Right lobe of liver (tissue), 6 donors: Measurements from ENCODE around the gene TROAP. TPM values are rescaled to one million over a fixed set of nuclear protein-coding genes. Genes with fewer than 3 reads are reported as not detected.
"Not testable (repeated sequence)": the region's sequence is repeated elsewhere in the genome, so short reads cannot be mapped to it uniquely, and the experiment has no call there.

Experiments used
- ATAC-seq, 4 donors: fragments of 200-7000 bp; cut with Tn5 transposase; one replicate each; pipeline ENCODE4 v1.9.1; 2020; ENCODE audit warnings: mild to moderate bottlenecking in 4 of 4, moderate library complexity in 4 of 4
- DNase-seq, 3 donors: peaks; one replicate each; pipeline ENCODE4 v3.0.0-alpha.2; 2020
- H3K27ac ChIP-seq, 3 donors: fragments of 200-600 bp; one replicate each; pipeline ENCODE4 v1.8.0; 2022
- H3K27me3 ChIP-seq, 2 donors: fragments of 200-600 bp; one replicate each; pipeline ENCODE4 v1.8.0; 2022
- H3K36me3 ChIP-seq, 4 donors: fragments of 200-600 bp; sonication (generic) in 1 of 4; one replicate each; pipeline versions ENCODE4 v1.5.1 to v1.8.0; 2017 to 2022; ENCODE audit warnings: control low read depth in 1 of 4
- H3K4me1 ChIP-seq, 4 donors: fragments of 200-600 bp; sonication (generic) in 1 of 4; one replicate each; pipeline versions ENCODE4 v1.5.1 to v1.8.0; 2017 to 2022; ENCODE audit warnings: control low read depth in 1 of 4
- H3K4me3 ChIP-seq, 3 donors: fragments of 200-600 bp; one replicate each; pipeline ENCODE4 v1.8.0; 2022
- H3K9me3 ChIP-seq, 4 donors: fragments of 200-600 bp; sonication (generic) in 1 of 4; one replicate each; pipeline versions ENCODE4 v1.5.1 to v1.8.0; 2017 to 2022; ENCODE audit warnings: control low read depth in 1 of 4
- CTCF ChIP-seq, 4 donors: fragments of 200-600 bp in 3 of 4; fragments of 450-650 bp in 1 of 4; IDR thresholded peaks; one replicate each; pipeline versions ENCODE4 v1.5.1 to v1.8.0; 2016 to 2022; ENCODE audit warnings: antibody characterized with exemption in 4 of 4, mild to moderate bottlenecking in 2 of 4
- POLR2A ChIP-seq: fragments of 450-650 bp; IDR thresholded peaks from one replicate; pipeline ENCODE4 v1.6.1; 2017; ENCODE audit warnings: antibody characterized with exemption, mild to moderate bottlenecking
- WGBS: methylation state at CpG from one replicate; pipeline ENCODE4 v1.1.6; 2018; ENCODE audit warnings: low coverage, low lambda C conversion rate; ENCODE audit not compliant: insufficient coverage; ENCODE audit errors: missing lambda C conversion rate; 5-methylcytosine and 5-hydroxymethylcytosine counted together
- intact Hi-C, 2 donors: fragments of 100-400 bp; cut with DNase I; formaldehyde crosslinking; loops; one replicate each; pipeline versions ENCODE4 v1.11.2 to v1.14.1; 2022
- total RNA-seq, 6 experiments: library from RNA; depleted of rRNA in 2 of 6; stranded (reverse); fragments of >200 nt in 2 of 6; fragmentation: NEBNext Ultra II Directional in 3 of 6; extraction: Animal tissue kit (Norgen Biotek cat#: 25700) in 3 of 6; gene quantifications; one replicate each; pipeline versions ENCODE4 v1.1.0 to v1.2.4, GENCODE V29; 2016 to 2023
- donor health status: DM: no; HTN: yes; CAD: no.
- donor health status: DM: no; HTN: no; CAD: no.
- donor health status: DM: no; HTN: no; CAD: no.
- donor health status: DM: no; HTN: yes; CAD: no.
- donor health status: DM: no; HTN: yes; CAD: no.

Gene TROAP
- total RNA-seq, 6 experiments from 2014 or later: 0.24 to 2.6 (median 0.93) TPM

GRCh38 chr12:49370539-49370938 is 47.5 kb downstream of the TROAP start:
- intact Hi-C loops: no loop called here
- no peak for TF ChIP-seq POLR2A
- TF ChIP-seq CTCF (IDR thresholded peaks at IDR 0.05): no peak
- Histone ChIP-seq H3K36me3 (no peaks in the 10 kb centered on the region), H3K27ac (no peak overlapping the region), H3K27me3 (no peaks in the 10 kb centered on the region), H3K4me1 (peaks cover 0 to 7% (median 0%) of the 10 kb centered on the region in 4 donors), H3K4me3 (no peak overlapping the region), H3K9me3 (no peaks in the 10 kb centered on the region)
- ATAC-seq (no peak), DNase-seq (no peak)
- WGBS: 94% methylated on average over 6 of the region's 6 CpGs

GRCh38 chr12:49375406-49375805 is 52.4 kb downstream of the TROAP start:
- Histone ChIP-seq H3K4me3 (no peak overlapping the region), H3K27ac (no peak overlapping the region), H3K27me3 (no peaks in the 10 kb centered on the region), H3K9me3 (no peaks in the 10 kb centered on the region), H3K36me3 (no peaks in the 10 kb centered on the region), H3K4me1 (no peaks in the 10 kb centered on the region)
- no peak for TF ChIP-seq POLR2A
- no peak for TF ChIP-seq CTCF (IDR thresholded peaks at IDR 0.05)
- intact Hi-C loops: no loop called here
- no peak for ATAC-seq
- WGBS: 86% methylated on average over 1 of the region's 1 CpG
- DNase-seq: no peak

GRCh38 chr12:49377386-49377785 is 54.3 kb downstream of the TROAP start:
- intact Hi-C loops: no loop called here

GRCh38 chr12:49380184-49380583 is 57.1 kb downstream of the TROAP start:
- H3K27me3 ChIP-seq, H3K4me1 ChIP-seq, H3K4me3 ChIP-seq, ATAC-seq, H3K27ac ChIP-seq, intact Hi-C loops, DNase-seq, H3K36me3 ChIP-seq, H3K9me3 ChIP-seq: not testable (repeated sequence)
- WGBS: 88% methylated on average over 6 of the region's 9 CpGs

More at GRCh38 chr12:49377386-49377785, 54.3 kb downstream of the TROAP start:
- TF ChIP-seq CTCF (IDR thresholded peaks at IDR 0.05) (no peak), POLR2A (no peak)
- no peaks in the 10 kb centered on the region for H3K27me3 ChIP-seq
- no peak overlapping the region for H3K27ac ChIP-seq
- DNase-seq (no peak), ATAC-seq (no peak)
- no peak overlapping the region for H3K4me3 ChIP-seq
- no peaks in the 10 kb centered on the region for H3K36me3 ChIP-seq
- 34% methylated on average over 2 of the region's 2 CpGs for WGBS
- no peaks in the 10 kb centered on the region for H3K9me3 ChIP-seq
- H3K4me1 ChIP-seq: no peaks in the 10 kb centered on the region

Other genes with a start within 250 kb of the TROAP start
- under 1 TPM in 3 of 6 experiments, not detected in 3; 0.04 to 0.13 (median 0.07) TPM for gene DHH, start 228.5 kb upstream of the TROAP start, total RNA-seq
- 10 to 100 TPM; 12.2 to 34.5 (median 16.3) TPM for gene LMBR1L, start 212.4 kb upstream of the TROAP start, total RNA-seq
- gene TUBA1B, start 191.9 kb upstream of the TROAP start, total RNA-seq: 100 to 1,000 TPM in 5 of 6 experiments, 10 to 100 TPM in 1; 90.3 to 370 (median 174) TPM
- gene TUBA1A, start 134.2 kb upstream of the TROAP start, total RNA-seq: 10 to 100 TPM in 2 of 6 experiments, 1 to 10 TPM in 4; 3.8 to 18.9 (median 5.8) TPM
- gene TUBA1C, start 58.2 kb upstream of the TROAP start, total RNA-seq: 100 to 1,000 TPM in 2 of 6 experiments, 10 to 100 TPM in 4; 40.6 to 224 (median 68.7) TPM
- not detected for gene PRPH, start 28.1 kb upstream of the TROAP start, total RNA-seq
- gene C1QL4, start 13.9 kb downstream of the TROAP start, total RNA-seq: not detected
- gene DNAJC22, start 23.6 kb downstream of the TROAP start, total RNA-seq: 10 to 100 TPM; 36.5 to 49.1 (median 43.7) TPM
- 1 to 10 TPM; 3.2 to 6.1 (median 4.4) TPM for gene SPATS2, start 44.2 kb downstream of the TROAP start, total RNA-seq
- under 1 TPM in 3 of 6 experiments, not detected in 3; 0.09 to 0.25 (median 0.16) TPM for gene KCNH3, start 215.8 kb downstream of the TROAP start, total RNA-seq
- 10 to 100 TPM; 16.0 to 23.0 (median 20.4) TPM for gene MCRS1, start 244.9 kb downstream of the TROAP start, total RNA-seq